Smooth muscle cell (in vitro differentiated cells): Measurements from ENCODE around the gene HKDC1. TPM values are rescaled to one million over a fixed set of nuclear protein-coding genes. Genes with fewer than 3 reads are reported as not detected.

Source experiments
- DNase-seq: peaks from one replicate; lab custom pipeline; 2025; ENCODE audit not compliant: unreplicated experiment; lab: John Stamatoyannopoulos, UW
- H2AFZ ChIP-seq: fragments of 200-600 bp; sonication (generic); 2 replicates; pipeline ENCODE4 v1.6.0; 2016; ENCODE audit warnings: antibody characterized with exemption, low read depth, mild to moderate bottlenecking
- H3F3A ChIP-seq: fragments of 200-600 bp; sonication (generic); 2 replicates; pipeline ENCODE4 v1.6.0; 2017; ENCODE audit warnings: antibody characterized with exemption, low read depth
- H3K27ac ChIP-seq: fragments of 200-600 bp; sonication (generic); 2 replicates; pipeline ENCODE4 v1.5.1; 2016; ENCODE audit warnings: low read depth, mild to moderate bottlenecking
- H3K27me3 ChIP-seq: fragments of 200-600 bp; sonication (generic); 2 replicates; pipeline ENCODE4 v1.6.1; 2016; ENCODE audit warnings: low read depth, mild to moderate bottlenecking
- H3K36me3 ChIP-seq: fragments of 200-600 bp; sonication (generic); 2 replicates; pipeline ENCODE4 v1.5.1; 2016; ENCODE audit warnings: low read depth
- H3K4me1 ChIP-seq: fragments of 200-600 bp; sonication (generic); 2 replicates; pipeline ENCODE4 v1.5.1; 2016; ENCODE audit warnings: low read depth
- H3K4me2 ChIP-seq: fragments of 200-600 bp; sonication (generic); 2 replicates; pipeline ENCODE4 v1.6.0; 2016; ENCODE audit warnings: mild to moderate bottlenecking
- H3K4me3 ChIP-seq: fragments of 200-600 bp; sonication (generic); 2 replicates; pipeline ENCODE4 v1.5.1; 2016; ENCODE audit warnings: mild to moderate bottlenecking
- H3K79me2 ChIP-seq: fragments of 200-600 bp; sonication (generic); 2 replicates; pipeline ENCODE4 v1.6.0; 2016; ENCODE audit warnings: low read depth, mild to moderate bottlenecking
- H3K9ac ChIP-seq: fragments of 200-600 bp; sonication (generic); 2 replicates; pipeline ENCODE4 v1.6.0; 2016; ENCODE audit warnings: low read depth
- H3K9me3 ChIP-seq: fragments of 200-600 bp; sonication (generic); replicated peaks from 2 replicates; pipeline ENCODE4 v1.5.1; 2016; ENCODE audit warnings: low read depth
- H4K20me1 ChIP-seq: fragments of 200-600 bp; sonication (generic); 2 replicates; pipeline ENCODE4 v1.6.0; 2016; ENCODE audit warnings: low read depth
- CTCF ChIP-seq: fragments of 200-600 bp; sonication (generic); IDR thresholded peaks from 2 replicates; pipeline ENCODE4 v1.5.1; 2017; ENCODE audit warnings: borderline replicate concordance, mild to moderate bottlenecking, antibody characterized with exemption; ENCODE audit not compliant: insufficient read depth, poor library complexity, severe bottlenecking
- WGBS: methylation state at CpG from one replicate; pipeline ENCODE4 v1.1.7; 2016; ENCODE audit warnings: low lambda C conversion rate; 5-methylcytosine and 5-hydroxymethylcytosine counted together
- polyA plus RNA-seq: library from polyadenylated mRNA; unstranded; fragments of >200 nt; fragmentation: Nextera tagmentation; extraction: Ambion mirVana; gene quantifications from 2 replicates; pipeline ENCODE4 v1.2.1, GENCODE V29; 2016
- total RNA-seq: library from RNA; depleted of rRNA; stranded (reverse); fragments of >200 nt; gene quantifications from 2 replicates; pipeline ENCODE4 v1.2.3, GENCODE V29; 2014

Gene HKDC1
- total and polyA plus RNA-seq, 2 experiments from 2014 or later = 0.09 to 0.27 TPM

DNA sequence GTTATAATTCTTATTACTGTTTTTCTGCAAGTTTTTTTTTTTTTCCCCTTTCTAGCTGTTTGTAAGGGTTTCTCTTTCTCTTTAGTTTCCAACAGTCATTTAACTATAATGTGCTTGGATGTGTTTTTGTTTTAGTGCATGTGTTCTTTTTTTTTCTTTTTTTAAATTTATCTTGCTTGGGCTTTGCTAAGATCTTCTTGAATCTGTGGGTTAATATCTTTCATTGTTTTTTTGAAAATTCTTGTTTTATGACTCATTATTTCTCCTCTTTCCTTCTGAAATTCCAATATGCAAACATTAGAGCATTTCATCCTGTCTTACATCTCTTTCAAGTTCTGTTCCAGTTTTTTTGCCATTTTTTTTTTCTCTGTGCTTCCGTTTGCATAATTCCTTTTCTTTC lies 52.5 kb downstream of the HKDC1 start:
- no peaks in the 10 kb centered on the region for H3K36me3 ChIP-seq
- no peak for DNase-seq
- H3K27me3 ChIP-seq = no peaks in the 10 kb centered on the region
- H4K20me1 ChIP-seq = no peaks in the 10 kb centered on the region
- TF ChIP-seq CTCF = no peak
- no peak overlapping the region for H3K9ac ChIP-seq
- WGBS = 78% methylated on average over 1 of the region's 1 CpG
- H3K4me3 ChIP-seq = no peak overlapping the region
- H3K4me1 ChIP-seq = no peaks in the 10 kb centered on the region
- H3K79me2 ChIP-seq = no peaks in the 10 kb centered on the region
- no peaks in the 10 kb centered on the region for H3K9me3 ChIP-seq
- H2AFZ ChIP-seq = no peak overlapping the region
- no peak overlapping the region for H3K4me2 ChIP-seq
- H3K27ac ChIP-seq = no peak overlapping the region
- H3F3A ChIP-seq = no peaks in the 10 kb centered on the region

DNA sequence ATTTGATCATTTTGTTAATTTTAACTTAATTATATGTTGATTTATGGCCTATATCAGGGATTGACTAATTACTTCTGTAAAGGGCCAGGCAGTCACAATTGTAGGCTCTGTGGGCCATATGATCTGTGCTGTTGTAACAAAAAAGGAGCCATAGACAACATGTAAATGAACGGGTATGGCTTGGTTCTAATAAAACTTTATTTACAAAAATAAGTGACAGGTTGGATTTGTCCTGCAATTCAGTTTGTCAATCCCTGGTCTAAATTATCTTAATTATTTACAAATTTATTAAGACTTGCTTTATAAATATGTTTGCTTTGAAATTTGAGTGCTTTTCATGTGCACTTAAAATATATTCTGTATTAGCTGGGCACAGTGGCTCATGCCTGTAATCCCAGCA lies 55.3 kb downstream of the HKDC1 start:
- H3K27ac ChIP-seq = no peak overlapping the region
- H3K9ac ChIP-seq = no peak overlapping the region
- H3K4me3 ChIP-seq = no peak overlapping the region
- no peak overlapping the region for H2AFZ ChIP-seq
- H3K4me2 ChIP-seq = no peak overlapping the region
- no peaks in the 10 kb centered on the region for H3K36me3 ChIP-seq
- no peak for TF ChIP-seq CTCF
- no peaks in the 10 kb centered on the region for H3K9me3 ChIP-seq
- H3K27me3 ChIP-seq = no peaks in the 10 kb centered on the region
- no peaks in the 10 kb centered on the region for H3K79me2 ChIP-seq
- H4K20me1 ChIP-seq = no peaks in the 10 kb centered on the region
- WGBS = 100% methylated on average over 1 of the region's 1 CpG
- H3F3A ChIP-seq = peaks cover 5% of the 10 kb centered on the region
- peaks cover 4% of the 10 kb centered on the region for H3K4me1 ChIP-seq
- no peak for DNase-seq

DNA sequence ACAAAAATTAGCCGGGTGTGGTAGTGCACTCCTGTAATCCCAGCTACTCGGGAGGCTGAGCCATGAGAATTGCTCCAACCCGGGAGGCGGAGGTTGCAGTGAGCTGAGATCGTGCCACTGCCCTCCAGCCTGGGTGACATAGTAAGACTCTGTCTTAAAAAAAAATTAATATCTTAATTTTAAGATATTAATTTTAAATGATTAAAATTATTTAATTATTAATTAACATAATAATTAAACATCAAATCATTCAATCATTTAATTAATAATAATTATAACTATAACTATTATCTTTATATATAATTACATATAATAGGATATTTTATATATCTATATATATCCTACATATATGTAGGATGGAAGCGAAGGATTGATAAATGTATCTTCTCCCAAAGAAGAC lies 56.4 kb downstream of the HKDC1 start:
- H3K36me3 ChIP-seq = no peaks in the 10 kb centered on the region
- H3K4me3 ChIP-seq = no peak overlapping the region
- no peaks in the 10 kb centered on the region for H4K20me1 ChIP-seq
- H3F3A ChIP-seq = peaks cover 5% of the 10 kb centered on the region
- H3K4me1 ChIP-seq = peaks cover 4% of the 10 kb centered on the region
- H2AFZ ChIP-seq = no peak overlapping the region
- no peaks in the 10 kb centered on the region for H3K27me3 ChIP-seq
- DNase-seq = no peak
- no peaks in the 10 kb centered on the region for H3K9me3 ChIP-seq
- no peak overlapping the region for H3K4me2 ChIP-seq
- no peaks in the 10 kb centered on the region for H3K79me2 ChIP-seq
- H3K27ac ChIP-seq = no peak overlapping the region
- H3K9ac ChIP-seq = no peak overlapping the region
- 97% methylated on average over 6 of the region's 6 CpGs for WGBS
- no peak for TF ChIP-seq CTCF

- Histone ChIP-seq H3K27ac (peak within 1 kb of the TSS; percentile 45), H3K4me1 (peaks cover 4% of the 10 kb centered on the region), H3K9ac (no peak within 1 kb of the TSS), H3K9me3 (no peaks in the 10 kb centered on the region), H3K36me3 (no peaks in the 10 kb centered on the region), H4K20me1 (no peaks in the 10 kb centered on the region), H3K79me2 (no peaks in the 10 kb centered on the region), H3K4me3 (no peak within 1 kb of the TSS), H3K4me2 (peak within 1 kb of the TSS; percentile 60), H3F3A (peaks cover 5% of the 10 kb centered on the region), H2AFZ (peak within 1 kb of the TSS; percentile 86), H3K27me3 (no peaks in the 10 kb centered on the region)
- WGBS = 17% methylated on average over 11 of the region's 11 CpGs
- no peak for DNase-seq
- TF ChIP-seq CTCF = no peak
Measured at GRCh38 chr10:69278446-69278963, 58.4 kb downstream of the HKDC1 start, which contains the start of gene HK1. Gene HK1, plus strand, starts transcription at chr10:69278496.
